Measurements from ENCODE around the gene MMP11. TPM values are rescaled to one million over a fixed set of nuclear protein-coding genes. Genes with fewer than 3 reads are reported as not detected.
A peak's percentile ranks its signal among the peaks of the same experiment; 100 is the strongest.

The MMP11 gene
- total RNA-seq, 4 donors from 2014 or later, result 7.6 to 35.8 (median 8.7) TPM; not detected in 1

GRCh38 chr22:23823331-23823791, 50.7 kb downstream of the MMP11 start:
- TF ChIP-seq CTCF (IDR thresholded peaks at IDR 0.05) (no peak), POLR2A (IDR thresholded peaks at IDR 0.05) (no peak)
- Histone ChIP-seq H3K9me3 (no peaks in the 10 kb centered on the region), H3K36me3 (no peaks in the 10 kb centered on the region), H3K4me1 (no peaks in the 10 kb centered on the region), H3K4me3 (no peak overlapping the region), H3K27me3 (no peaks in the 10 kb centered on the region), H3K27ac (no peak overlapping the region)
- intact Hi-C loops (cut with DNase I; ENCODE audit: low total_unique reads), result no loop called here
- no peak for DNase-seq

GRCh38 chr22:23824476-23825245, 52.0 kb downstream of the MMP11 start:
- no peak for DNase-seq
- intact Hi-C loops (cut with DNase I; ENCODE audit: low total_unique reads), result no loop called here
- no peak overlapping the region for H3K27ac ChIP-seq
- no peaks in the 10 kb centered on the region for H3K4me1 ChIP-seq
- H3K4me3 ChIP-seq, result no peak overlapping the region
- no peaks in the 10 kb centered on the region for H3K9me3 ChIP-seq
- H3K27me3 ChIP-seq, result no peaks in the 10 kb centered on the region
- H3K36me3 ChIP-seq, result no peaks in the 10 kb centered on the region
- no peak for TF ChIP-seq POLR2A (IDR thresholded peaks at IDR 0.05)
- TF ChIP-seq CTCF (IDR thresholded peaks at IDR 0.05), result no peak

GRCh38 chr22:23825246-23825905, 52.7 kb downstream of the MMP11 start:
- DNase-seq, result no peak
- peak overlapping the region in 1 of 2 donors; percentile 47 for H3K27ac ChIP-seq
- no peak overlapping the region for H3K4me3 ChIP-seq
- TF ChIP-seq POLR2A (IDR thresholded peaks at IDR 0.05), result no peak
- TF ChIP-seq CTCF (IDR thresholded peaks at IDR 0.05), result no peak
- intact Hi-C loops (cut with DNase I; ENCODE audit: low total_unique reads), result no loop called here
- no peaks in the 10 kb centered on the region for H3K9me3 ChIP-seq
- no peaks in the 10 kb centered on the region for H3K36me3 ChIP-seq
- H3K27me3 ChIP-seq, result no peaks in the 10 kb centered on the region
- H3K4me1 ChIP-seq, result no peaks in the 10 kb centered on the region

GRCh38 chr22:23826510-23827350, 54.1 kb downstream of the MMP11 start:
- no peaks in the 10 kb centered on the region for H3K36me3 ChIP-seq
- no peak for DNase-seq
- no peaks in the 10 kb centered on the region for H3K4me1 ChIP-seq
- H3K4me3 ChIP-seq, result no peak overlapping the region
- intact Hi-C loops (cut with DNase I; ENCODE audit: low total_unique reads), result no loop called here
- H3K9me3 ChIP-seq, result no peaks in the 10 kb centered on the region
- TF ChIP-seq CTCF (IDR thresholded peaks at IDR 0.05) (no peak), POLR2A (IDR thresholded peaks at IDR 0.05) (no peak)
- no peak overlapping the region for H3K27ac ChIP-seq
- H3K27me3 ChIP-seq, result no peaks in the 10 kb centered on the region
